ENCODE data around the gene CYP4Z1. TPM values are rescaled to one million over a fixed set of nuclear protein-coding genes. Genes with fewer than 3 reads are reported as not detected.
"Not testable (repeated sequence)": the region's sequence is repeated elsewhere in the genome, so short reads cannot be mapped to it uniquely, and the experiment has no call there.

The CYP4Z1 gene
- total and polyA plus RNA-seq, 2 of the 13 experiments (the other 11 are each of a cell fraction or from before 2014, with no cell fraction given): not detected

DNA sequence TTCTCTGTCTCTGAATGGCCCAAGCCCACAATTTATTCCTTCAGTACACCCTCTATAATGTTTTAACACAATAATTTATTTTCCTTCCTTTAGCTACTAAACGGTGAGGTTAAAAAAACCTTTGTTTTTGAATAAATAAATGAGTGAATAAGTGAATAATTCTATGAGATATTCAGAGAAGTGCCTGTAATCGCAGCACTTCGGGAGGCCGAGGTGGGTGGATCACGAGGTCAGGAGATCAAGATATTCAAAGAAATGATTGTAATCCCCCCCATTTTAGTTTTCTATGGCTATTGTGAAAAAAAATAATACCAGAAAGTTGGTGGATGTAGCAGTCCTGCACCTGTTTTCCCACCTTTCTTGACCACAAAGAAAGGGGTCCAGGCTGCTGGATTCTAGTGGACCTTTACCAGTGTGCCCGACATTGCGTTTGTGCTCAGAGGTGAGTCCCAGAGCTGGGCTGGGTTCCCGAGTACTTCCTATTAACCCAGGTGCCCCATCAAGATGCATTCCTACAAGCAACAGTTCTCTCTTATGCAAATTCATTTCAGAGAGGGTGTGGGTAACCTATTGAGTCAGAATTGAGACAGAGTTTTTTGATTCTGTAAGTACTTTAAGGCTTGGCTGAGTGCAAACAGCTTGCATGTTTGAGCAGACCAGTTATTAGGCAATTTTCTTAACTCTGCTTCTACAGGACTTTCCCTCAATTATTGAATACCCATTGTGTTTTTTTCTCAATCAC is 62.6 kb downstream of the CYP4Z1 start:
- H4K20me1 ChIP-seq (ENCODE audit: insufficient read depth, low read length); H2AFZ ChIP-seq (ENCODE audit: low read length); CTCF ChIA-PET (ENCODE audit: low intra/inter-chr PET ratio, low total read pairs); H3K79me2 ChIP-seq (ENCODE audit: insufficient read depth, low read length); H3K9ac ChIP-seq (ENCODE audit: insufficient read depth, low read depth, low read length); H3K4me2 ChIP-seq (ENCODE audit: low read depth, low read length); FAIRE-seq; ATAC-seq; H3K4me3 ChIP-seq (replicated peaks in 1 of 3; ENCODE audit: insufficient read depth in 1 of 3, low read depth in 2 of 3, low read length in 3 of 3); BruUV-seq (replicated peaks); H3K27ac ChIP-seq (ENCODE audit: extremely low read length, insufficient read depth, low read length); DNase-seq (ENCODE audit: low spot score); H3K36me3 ChIP-seq (replicated peaks in 1 of 2; ENCODE audit: control insufficient read depth in 1 of 2, insufficient read depth in 2 of 2, low read length in 2 of 2); POLR2A ChIA-PET; H3K9me3 ChIP-seq (ENCODE audit: low read length); intact Hi-C loops (cut with micrococcal nuclease; ENCODE audit: unreplicated experiment); H3K27me3 ChIP-seq (ENCODE audit: control insufficient read depth in 1 of 2, insufficient read depth in 2 of 2, low read length in 2 of 2): not testable (repeated sequence)
- in situ Hi-C loops (cut with HindIII; ENCODE audit: extremely low pct_ligation_motif_present, low pct_unique_long_range_greater_than_20kb): loop anchor here (25.0 kb wide), 1 partner anchor 192 kb away; the partner anchor contains the start of gene CYP4A11
- H3K4me1 ChIP-seq (ENCODE audit: insufficient read depth, low read length): peaks cover 18% of the 10 kb centered on the region
- 52% methylated on average over 8 of the region's 8 CpGs for WGBS (ENCODE audit: low lambda C conversion rate)

DNA sequence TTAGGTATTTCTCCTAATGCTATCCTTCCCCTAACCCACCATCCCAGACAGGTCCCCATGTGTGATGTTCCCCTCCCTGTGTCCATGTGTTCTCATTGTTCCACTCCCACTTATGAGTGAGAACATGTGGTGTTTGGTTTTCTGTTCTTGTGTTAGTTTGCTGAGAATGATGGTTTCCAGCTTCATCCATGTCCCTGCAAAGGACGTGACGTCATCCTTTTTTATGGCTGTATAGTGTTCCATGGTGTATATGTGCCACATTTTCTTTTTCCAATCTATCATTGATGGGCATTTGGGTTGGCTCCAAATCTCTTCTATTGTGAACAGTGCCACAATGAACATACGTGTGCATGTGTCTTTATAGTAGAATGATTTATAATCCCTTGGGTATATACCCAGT is 65.6 kb downstream of the CYP4Z1 start:
- H3K36me3 ChIP-seq (replicated peaks in 1 of 2; ENCODE audit: control insufficient read depth in 1 of 2, insufficient read depth in 2 of 2, low read length in 2 of 2); H3K9me3 ChIP-seq (ENCODE audit: low read length); H2AFZ ChIP-seq (ENCODE audit: low read length); FAIRE-seq; H3K4me2 ChIP-seq (ENCODE audit: low read depth, low read length); H3K9ac ChIP-seq (ENCODE audit: insufficient read depth, low read depth, low read length); H3K27ac ChIP-seq (ENCODE audit: extremely low read length, insufficient read depth, low read length); DNase-seq (ENCODE audit: low spot score); H3K27me3 ChIP-seq (ENCODE audit: control insufficient read depth in 1 of 2, insufficient read depth in 2 of 2, low read length in 2 of 2); H4K20me1 ChIP-seq (ENCODE audit: insufficient read depth, low read length); intact Hi-C loops (cut with micrococcal nuclease; ENCODE audit: unreplicated experiment); H3K4me3 ChIP-seq (replicated peaks in 1 of 3; ENCODE audit: insufficient read depth in 1 of 3, low read depth in 2 of 3, low read length in 3 of 3); ATAC-seq; CTCF ChIA-PET (ENCODE audit: low intra/inter-chr PET ratio, low total read pairs); POLR2A ChIA-PET; BruUV-seq (replicated peaks); H3K79me2 ChIP-seq (ENCODE audit: insufficient read depth, low read length); TF ChIP-seq CREB1, ATF7 (CRISPR knock-in tag; IDR thresholded peaks at IDR 0.05): not testable (repeated sequence)
- in situ Hi-C loops (cut with HindIII; ENCODE audit: extremely low pct_ligation_motif_present, low pct_unique_long_range_greater_than_20kb): loop anchor here (25.0 kb wide), 1 partner anchor 195 kb away; the partner anchor contains the start of gene CYP4A11
- WGBS (ENCODE audit: low lambda C conversion rate): 79% methylated on average over 3 of the region's 3 CpGs
- H3K4me1 ChIP-seq (ENCODE audit: insufficient read depth, low read length): peaks cover 18% of the 10 kb centered on the region
- TF ChIP-seq CREB1 (IDR thresholded peaks at IDR 0.05) (peak; percentile 61), ATF7 (IDR thresholded peaks at IDR 0.05) (peak; percentile 15; the same call in 1 of the 2 replicates)

Data from HepG2 (cell line).